ENCODE data around the gene LSM7.
A peak's percentile ranks its signal among the peaks of the same experiment; 100 is the strongest.

Gene LSM7

GRCh38 chr19:2275588-2276428, 52.6 kb downstream of the LSM7 start:
- no peak for DNase-seq

GRCh38 chr19:2274931-2275535, 53.4 kb downstream of the LSM7 start:
- peak; percentile 80 to 81 for DNase-seq

GRCh38 chr19:2274185-2274711, 54.1 kb downstream of the LSM7 start:
- DNase-seq, result no peak

GRCh38 chr19:2273356-2274184, 54.8 kb downstream of the LSM7 start:
- peak; percentile 73 to 80 for DNase-seq

Measured in inflammatory macrophage (primary cell).